Subcutaneous adipose tissue (tissue), 4 donors: ENCODE results near the gene PNMA1. TPM values are rescaled to one million over a fixed set of nuclear protein-coding genes. Genes with fewer than 3 reads are reported as not detected.

Experiments used
- total RNA-seq, 4 donors: library from RNA; depleted of rRNA; stranded (reverse); fragments of >200 nt; gene quantifications; one replicate each; pipeline ENCODE4 v1.1.0, GENCODE V29; 2016
- TF ChIP-seq, protein P1 (sequence below): fragments of 450-650 bp; IDR thresholded peaks from one replicate; pipeline ENCODE4 v1.5.1; 2016; ENCODE audit warnings: low read depth, mild to moderate bottlenecking, control low read depth, antibody characterized with exemption, moderate library complexity

PNMA1 gene
- total RNA-seq, 4 donors from 2014 or later, result 21.2 to 31.1 (median 23.4) TPM

DNA sequence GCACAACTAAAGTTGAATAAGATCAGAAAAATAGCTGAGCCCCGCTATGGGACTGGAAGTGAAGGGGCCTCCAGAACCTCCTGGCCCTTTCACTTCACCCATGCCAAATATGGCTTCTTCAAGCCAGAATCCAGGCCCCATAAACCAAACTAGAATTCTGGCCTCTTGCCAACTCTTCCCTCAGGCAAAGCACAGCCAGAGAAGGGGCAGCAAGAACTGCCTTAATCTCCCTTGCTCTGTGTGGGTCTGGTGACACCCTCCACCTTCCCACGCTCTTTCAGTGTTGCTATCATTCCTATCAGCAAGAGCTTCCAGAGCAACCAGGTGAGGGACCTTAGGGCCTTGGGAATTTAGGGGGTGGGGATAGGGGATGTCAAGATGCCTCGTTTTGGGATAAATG lies 3.1 kb upstream of the PNMA1 start:
- TF ChIP-seq, protein P1, sequence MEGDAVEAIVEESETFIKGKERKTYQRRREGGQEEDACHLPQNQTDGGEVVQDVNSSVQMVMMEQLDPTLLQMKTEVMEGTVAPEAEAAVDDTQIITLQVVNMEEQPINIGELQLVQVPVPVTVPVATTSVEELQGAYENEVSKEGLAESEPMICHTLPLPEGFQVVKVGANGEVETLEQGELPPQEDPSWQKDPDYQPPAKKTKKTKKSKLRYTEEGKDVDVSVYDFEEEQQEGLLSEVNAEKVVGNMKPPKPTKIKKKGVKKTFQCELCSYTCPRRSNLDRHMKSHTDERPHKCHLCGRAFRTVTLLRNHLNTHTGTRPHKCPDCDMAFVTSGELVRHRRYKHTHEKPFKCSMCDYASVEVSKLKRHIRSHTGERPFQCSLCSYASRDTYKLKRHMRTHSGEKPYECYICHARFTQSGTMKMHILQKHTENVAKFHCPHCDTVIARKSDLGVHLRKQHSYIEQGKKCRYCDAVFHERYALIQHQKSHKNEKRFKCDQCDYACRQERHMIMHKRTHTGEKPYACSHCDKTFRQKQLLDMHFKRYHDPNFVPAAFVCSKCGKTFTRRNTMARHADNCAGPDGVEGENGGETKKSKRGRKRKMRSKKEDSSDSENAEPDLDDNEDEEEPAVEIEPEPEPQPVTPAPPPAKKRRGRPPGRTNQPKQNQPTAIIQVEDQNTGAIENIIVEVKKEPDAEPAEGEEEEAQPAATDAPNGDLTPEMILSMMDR, result no peak

DNA sequence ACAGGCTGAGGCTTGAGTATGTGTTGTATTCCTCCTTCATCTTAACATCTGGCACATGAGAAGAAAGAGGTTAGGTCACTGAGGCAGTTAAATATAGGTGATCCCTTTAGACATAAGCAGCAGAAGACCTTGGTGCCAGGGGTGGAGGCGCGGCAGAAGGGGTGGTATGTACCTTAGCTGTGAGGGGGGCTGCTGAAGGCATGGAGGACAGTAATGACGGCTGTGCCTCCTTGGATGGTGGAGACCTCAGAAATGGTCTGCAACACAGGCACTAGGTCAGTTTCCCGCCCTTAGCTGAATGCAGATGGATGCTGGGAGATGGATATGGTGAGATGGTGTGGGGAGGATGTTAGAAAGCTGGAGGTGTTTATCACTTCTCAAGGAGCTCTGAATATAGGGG lies 1.5 kb upstream of the PNMA1 start:
- TF ChIP-seq, protein P1, result no peak

DNA sequence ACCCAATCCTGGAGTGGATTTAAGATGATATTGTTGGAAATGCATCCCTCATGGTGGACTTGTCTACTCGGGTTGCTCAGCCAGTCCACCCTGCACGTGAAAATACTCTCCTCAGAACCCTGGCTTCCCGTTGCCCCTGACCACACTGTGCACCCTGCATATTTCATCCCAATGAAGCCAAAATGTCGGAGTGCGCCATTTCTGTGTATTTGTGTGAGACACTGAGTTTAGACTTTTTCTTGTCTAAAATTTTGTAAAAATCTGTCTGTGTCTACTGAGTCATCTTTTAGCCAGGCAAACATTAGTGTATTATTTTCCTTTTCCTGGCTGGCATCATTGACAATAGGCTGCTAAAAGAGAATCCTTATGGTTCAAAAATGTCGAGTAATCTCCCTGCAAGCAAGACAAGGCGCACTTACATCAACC lies 485 bp upstream of the PNMA1 start:
- TF ChIP-seq, protein P1, result no peak

DNA sequence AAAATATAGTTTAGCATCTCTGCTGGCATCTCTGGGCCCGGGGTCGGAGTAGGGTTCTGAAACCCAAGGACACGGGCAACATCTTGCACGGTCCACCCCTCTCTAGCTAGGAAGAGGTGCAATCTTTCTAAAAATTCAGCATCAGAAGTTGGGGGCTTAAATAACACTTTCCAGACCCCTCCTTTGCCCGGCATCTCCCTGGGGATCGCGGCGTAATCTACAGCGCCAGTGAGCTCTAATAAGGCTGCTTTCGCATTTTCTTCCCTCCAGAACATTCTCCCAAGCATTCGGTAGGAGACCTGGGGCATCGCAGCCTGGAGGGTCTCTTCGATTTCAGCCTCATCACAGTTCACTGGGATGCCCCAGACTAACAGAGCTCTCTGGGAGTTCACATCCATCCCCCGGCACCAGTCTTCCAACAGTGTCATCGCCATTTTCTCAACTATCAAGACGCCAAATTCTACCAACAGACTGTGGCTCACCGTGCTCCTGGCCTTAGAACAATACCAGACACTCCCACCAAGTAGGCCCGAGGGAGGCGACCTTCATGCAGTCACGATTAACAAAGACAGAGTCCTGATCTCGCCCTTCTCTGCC lies 880 bp downstream of the PNMA1 start:
- TF ChIP-seq, protein P1, result no peak

DNA sequence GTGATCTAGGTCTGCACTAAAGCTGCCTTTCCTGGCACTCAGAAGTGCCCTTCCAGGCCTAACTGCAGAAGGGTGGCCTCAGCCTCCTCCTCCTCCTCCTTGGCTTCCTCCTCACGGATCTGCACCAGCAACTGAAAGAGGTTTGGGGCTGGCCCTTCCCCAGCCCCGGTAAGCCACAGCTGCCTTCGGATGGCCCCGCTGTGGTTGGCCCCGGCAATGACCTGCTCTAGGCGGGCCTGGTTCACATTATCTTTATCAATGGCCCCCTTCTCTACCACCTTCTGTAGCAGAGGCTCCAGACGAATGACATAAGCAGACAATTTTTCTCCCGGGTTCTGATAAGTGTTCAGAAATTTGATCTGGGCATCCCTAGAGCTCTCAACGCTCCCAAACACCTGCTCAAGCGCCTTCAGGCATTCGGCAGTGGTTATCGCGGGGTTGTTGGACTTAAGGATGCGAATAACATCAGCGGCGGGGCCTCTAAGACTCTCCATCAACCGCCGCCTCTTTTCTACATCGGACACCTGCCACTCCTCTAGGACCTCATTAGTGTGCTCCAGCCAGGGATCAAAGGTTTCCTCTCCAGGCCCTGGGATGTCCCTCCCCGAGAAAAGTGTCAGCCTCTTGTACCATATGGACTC lies 1.5 kb downstream of the PNMA1 start:
- TF ChIP-seq, protein P1, result no peak

DNA sequence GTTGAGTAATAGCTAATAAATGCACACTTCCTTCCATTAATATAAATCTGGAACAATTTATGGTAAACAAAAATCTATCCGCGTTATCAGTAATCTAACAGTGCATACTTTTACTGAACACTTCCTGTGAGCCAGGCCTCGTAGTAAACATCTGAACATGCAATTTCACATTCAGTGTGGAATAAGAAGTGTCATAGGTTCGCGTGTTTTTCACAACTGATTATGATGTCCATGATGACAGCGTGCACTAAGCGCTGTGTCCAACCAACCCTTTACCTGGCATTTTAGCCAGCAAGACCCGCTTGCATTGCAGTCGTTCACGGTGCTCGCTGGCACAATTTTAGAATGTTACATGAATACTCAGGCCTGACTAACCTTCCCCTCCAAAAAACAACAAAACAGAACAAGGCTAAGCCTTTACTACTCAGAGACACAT lies 2.1 kb downstream of the PNMA1 start:
- TF ChIP-seq, protein P1, result no peak

DNA sequence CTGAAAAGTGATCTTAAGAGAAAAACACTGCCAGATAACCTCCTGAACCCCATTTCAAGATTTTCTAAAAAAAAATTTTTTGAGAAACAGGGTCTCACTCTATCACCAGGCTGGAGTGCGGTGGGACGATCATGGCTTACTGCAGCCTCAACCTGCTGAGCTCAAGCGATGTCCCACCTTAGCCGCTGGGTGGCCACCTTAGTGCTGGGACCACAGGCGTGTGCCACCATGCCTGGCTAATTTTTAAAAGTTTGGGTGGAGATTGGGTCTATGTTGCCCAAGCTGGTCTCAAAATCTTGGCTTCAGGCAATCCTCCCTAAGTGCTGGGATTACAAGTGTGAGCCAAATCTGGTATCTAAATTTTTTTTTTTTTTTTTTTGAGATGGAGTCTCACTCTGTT lies 3.4 kb downstream of the PNMA1 start:
- TF ChIP-seq, protein P1, result no peak
